ENCODE measurements around the gene PRR20B.
"Not testable (repeated sequence)": the region's sequence is repeated elsewhere in the genome, so short reads cannot be mapped to it uniquely, and the experiment has no call there.

PRR20B gene

GRCh38 chr13:57147188-57147587 is at the start of gene PRR20B:
Gene PRR20B (plus strand): TSS chr13:57147488. CDS start chr13:57147875, 387 bp downstream.
- in situ Hi-C loops (cut with MboI; ENCODE audit: low sequenced_read_pairs, unreplicated experiment); DNase-seq (ENCODE audit: low spot score): not testable (repeated sequence)

- TF ChIP-seq, protein P1, sequence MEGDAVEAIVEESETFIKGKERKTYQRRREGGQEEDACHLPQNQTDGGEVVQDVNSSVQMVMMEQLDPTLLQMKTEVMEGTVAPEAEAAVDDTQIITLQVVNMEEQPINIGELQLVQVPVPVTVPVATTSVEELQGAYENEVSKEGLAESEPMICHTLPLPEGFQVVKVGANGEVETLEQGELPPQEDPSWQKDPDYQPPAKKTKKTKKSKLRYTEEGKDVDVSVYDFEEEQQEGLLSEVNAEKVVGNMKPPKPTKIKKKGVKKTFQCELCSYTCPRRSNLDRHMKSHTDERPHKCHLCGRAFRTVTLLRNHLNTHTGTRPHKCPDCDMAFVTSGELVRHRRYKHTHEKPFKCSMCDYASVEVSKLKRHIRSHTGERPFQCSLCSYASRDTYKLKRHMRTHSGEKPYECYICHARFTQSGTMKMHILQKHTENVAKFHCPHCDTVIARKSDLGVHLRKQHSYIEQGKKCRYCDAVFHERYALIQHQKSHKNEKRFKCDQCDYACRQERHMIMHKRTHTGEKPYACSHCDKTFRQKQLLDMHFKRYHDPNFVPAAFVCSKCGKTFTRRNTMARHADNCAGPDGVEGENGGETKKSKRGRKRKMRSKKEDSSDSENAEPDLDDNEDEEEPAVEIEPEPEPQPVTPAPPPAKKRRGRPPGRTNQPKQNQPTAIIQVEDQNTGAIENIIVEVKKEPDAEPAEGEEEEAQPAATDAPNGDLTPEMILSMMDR (IDR thresholded peaks at IDR 0.05; ENCODE audit: borderline replicate concordance, control extremely low read depth, extremely low read depth, insufficient read depth, missing control alignments): no peak
- no peak for DNase-seq (ENCODE audit: low spot score)
- in situ Hi-C loops (cut with MboI; ENCODE audit: low sequenced_read_pairs, unreplicated experiment): no loop called here
These were observed 32.3 kb upstream of the PRR20B start for GRCh38 chr13:57114945-57115344.

DNA sequence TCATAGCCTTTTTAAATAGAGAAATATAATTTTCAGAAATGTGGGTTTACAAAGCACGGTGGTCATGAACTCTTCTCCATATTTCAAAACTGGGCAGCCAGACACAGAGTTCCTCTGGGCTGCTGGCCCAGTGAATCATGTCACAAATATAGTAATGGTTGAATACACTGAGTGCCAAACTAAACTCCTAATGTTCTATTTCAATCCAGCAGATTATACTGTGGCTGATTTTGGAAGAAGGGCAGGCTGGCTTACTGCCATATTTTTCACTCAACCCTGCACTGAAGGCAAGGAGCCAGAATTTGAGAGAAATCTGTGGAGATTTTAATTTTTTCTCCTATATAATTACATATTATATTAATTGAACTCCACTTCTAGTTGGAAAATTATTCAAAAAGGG is 23.6 kb upstream of the PRR20B start:
- TF ChIP-seq, protein P1 (IDR thresholded peaks at IDR 0.05; ENCODE audit: borderline replicate concordance, control extremely low read depth, extremely low read depth, insufficient read depth, missing control alignments): no peak
- DNase-seq (ENCODE audit: low spot score): no peak
- in situ Hi-C loops (cut with MboI; ENCODE audit: low sequenced_read_pairs, unreplicated experiment): no loop called here

DNA sequence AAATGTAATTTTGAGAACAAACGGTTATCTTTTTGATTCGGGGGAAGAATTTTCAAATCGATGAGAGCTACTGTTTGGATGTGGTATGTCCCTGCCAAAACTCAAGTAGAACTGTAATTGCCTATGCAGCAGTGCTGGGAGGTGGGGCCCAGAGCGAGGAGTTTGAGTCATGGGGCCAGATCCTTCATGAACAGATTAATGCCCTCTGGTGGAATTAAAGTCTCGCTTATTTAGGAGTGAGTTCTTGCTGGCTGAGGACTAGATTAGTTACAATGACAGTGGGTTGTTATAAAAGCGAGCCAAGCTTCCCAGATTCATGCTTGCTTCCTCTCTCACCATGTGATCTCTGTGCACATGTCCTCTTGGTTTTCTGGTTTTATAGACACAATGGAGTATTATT is 18.4 kb upstream of the PRR20B start:
- in situ Hi-C loops (cut with MboI; ENCODE audit: low sequenced_read_pairs, unreplicated experiment): no loop called here
- no peak for DNase-seq (ENCODE audit: low spot score)

GRCh38 chr13:57136093-57136492 is 11.2 kb upstream of the PRR20B start:
- in situ Hi-C loops (cut with MboI; ENCODE audit: low sequenced_read_pairs, unreplicated experiment): no loop called here
- TF ChIP-seq, protein P1 (IDR thresholded peaks at IDR 0.05; ENCODE audit: borderline replicate concordance, control extremely low read depth, extremely low read depth, insufficient read depth, missing control alignments): no peak
- DNase-seq (ENCODE audit: low spot score): no peak

More for the DNA sequence above, 18.4 kb upstream of the PRR20B start:
- TF ChIP-seq, protein P1 (IDR thresholded peaks at IDR 0.05; ENCODE audit: borderline replicate concordance, control extremely low read depth, extremely low read depth, insufficient read depth, missing control alignments): no peak

DNA sequence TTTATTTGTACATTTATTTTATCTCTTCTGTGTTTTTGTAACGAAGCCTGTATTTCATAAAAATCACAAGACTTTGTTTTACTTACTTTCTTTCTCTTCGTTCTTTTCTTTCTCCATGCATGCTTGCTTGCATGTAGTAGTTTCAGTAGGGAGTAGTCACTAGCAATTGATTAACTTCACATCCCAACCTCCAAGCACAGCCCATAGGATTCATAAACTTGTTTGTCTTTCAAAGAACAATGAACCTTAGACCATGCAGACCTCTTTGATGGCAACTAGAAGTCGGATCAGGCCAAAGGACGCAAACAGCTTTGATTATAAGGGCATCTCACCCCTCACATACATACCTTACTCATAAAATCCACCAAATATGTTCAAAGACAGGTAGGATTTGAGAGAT is 9.7 kb upstream of the PRR20B start:
- no peak for DNase-seq (ENCODE audit: low spot score)
- TF ChIP-seq, protein P1 (IDR thresholded peaks at IDR 0.05; ENCODE audit: borderline replicate concordance, control extremely low read depth, extremely low read depth, insufficient read depth, missing control alignments): no peak
- in situ Hi-C loops (cut with MboI; ENCODE audit: low sequenced_read_pairs, unreplicated experiment): no loop called here

DNA sequence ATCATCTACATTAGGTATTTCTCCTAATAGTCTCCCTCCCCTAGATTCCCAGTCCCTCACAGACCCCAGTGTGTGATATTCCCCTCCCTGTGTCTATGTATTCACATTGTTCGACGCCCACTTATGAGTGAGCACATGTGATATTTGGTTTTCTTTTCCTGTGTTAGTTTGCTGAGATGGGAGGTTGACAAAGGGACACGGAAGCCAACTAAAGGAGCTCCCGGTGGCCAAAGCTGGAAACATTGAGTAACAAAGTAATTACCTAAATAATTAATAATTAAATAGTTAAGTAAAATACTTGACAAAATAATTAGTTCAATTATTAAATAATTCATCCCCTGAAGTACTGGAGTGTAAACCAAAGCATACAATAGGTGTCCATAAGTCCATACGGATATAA is 8.3 kb upstream of the PRR20B start:
- no peak for DNase-seq (ENCODE audit: low spot score)
- TF ChIP-seq, protein P1 (IDR thresholded peaks at IDR 0.05; ENCODE audit: borderline replicate concordance, control extremely low read depth, extremely low read depth, insufficient read depth, missing control alignments): no peak
- in situ Hi-C loops (cut with MboI; ENCODE audit: low sequenced_read_pairs, unreplicated experiment): no loop called here

DNA sequence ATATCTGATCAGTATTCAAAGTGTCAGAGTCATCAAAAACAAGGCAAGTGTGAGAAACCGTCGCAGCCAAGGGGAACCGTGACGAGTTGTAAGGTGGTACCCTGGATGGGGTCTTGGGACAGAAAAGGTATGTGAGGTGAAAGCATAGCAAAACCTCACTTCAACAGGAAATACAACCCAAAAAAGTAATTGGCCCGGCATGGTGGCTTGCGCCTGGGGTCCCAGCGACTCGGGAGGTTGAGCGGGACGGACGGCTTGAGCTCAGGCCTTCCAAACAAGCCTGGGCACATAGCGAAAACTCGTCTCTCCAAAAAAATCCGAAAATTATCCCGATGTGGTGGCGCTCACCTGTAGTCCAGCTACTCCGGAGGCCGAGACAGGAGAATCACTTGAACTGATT is 7.5 kb upstream of the PRR20B start:
- in situ Hi-C loops (cut with MboI; ENCODE audit: low sequenced_read_pairs, unreplicated experiment); DNase-seq (ENCODE audit: low spot score): not testable (repeated sequence)

DNA sequence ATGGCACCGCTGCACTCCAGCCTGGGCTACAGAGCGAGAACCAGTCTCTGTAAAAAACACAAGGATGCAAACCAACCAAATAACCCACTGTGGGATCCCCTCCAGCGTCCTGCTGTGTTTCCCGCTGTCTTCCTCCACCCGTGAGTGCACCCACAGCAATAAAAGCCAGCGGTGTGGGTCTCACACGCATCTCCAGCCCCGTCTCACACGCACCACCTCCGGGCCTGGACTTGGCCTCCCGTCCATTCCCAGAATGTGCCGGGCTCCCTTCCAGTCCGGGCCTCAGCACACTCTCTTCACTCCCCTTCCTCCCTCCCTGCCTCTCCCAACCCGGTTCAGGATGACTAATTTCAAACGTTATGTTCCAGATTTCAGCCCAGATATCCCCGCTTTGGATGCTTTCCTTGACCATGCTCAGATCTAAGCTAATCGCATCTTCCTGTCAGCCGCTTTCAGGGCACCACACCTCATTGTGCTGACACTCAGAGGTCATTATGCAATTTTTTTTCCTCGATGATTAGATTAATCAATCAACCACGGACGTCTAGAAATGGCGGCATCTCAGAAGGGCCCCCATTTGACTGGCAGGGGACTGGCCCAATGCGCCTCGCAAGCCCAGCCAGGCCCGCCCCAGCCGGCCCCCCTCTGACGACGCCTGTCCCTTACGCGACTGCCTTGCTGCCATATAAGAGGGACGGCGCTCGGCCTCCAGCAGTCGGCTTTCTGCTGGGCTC is 6.9 kb upstream of the PRR20B start, which contains the start of gene PRR20A:
PRR20A (plus strand) TSS at position 684 of the 734 bp plus-strand sequence. CDS start 387 bp downstream, outside the sequence.
- in situ Hi-C loops (cut with MboI; ENCODE audit: low sequenced_read_pairs, unreplicated experiment); DNase-seq (ENCODE audit: low spot score): not testable (repeated sequence)

- DNase-seq (ENCODE audit: low spot score); in situ Hi-C loops (cut with MboI; ENCODE audit: low sequenced_read_pairs, unreplicated experiment): not testable (repeated sequence)
These were observed 818 bp downstream of the PRR20B start for GRCh38 chr13:57148106-57148505.

DNA sequence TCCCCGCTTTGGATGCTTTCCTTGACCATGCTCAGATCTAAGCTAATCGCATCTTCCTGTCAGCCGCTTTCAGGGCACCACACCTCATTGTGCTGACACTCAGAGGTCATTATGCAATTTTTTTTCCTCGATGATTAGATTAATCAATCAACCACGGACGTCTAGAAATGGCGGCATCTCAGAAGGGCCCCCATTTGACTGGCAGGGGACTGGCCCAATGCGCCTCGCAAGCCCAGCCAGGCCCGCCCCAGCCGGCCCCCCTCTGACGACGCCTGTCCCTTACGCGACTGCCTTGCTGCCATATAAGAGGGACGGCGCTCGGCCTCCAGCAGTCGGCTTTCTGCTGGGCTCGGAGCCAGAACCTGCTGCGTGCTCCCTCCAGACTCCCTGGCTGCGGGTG is 6.5 kb downstream of the PRR20B start, which contains the start of gene PRR20C:
PRR20C (plus strand) TSS at position 301 of the 400 bp plus-strand sequence. CDS start 387 bp downstream, outside the sequence.
- DNase-seq (ENCODE audit: low spot score); in situ Hi-C loops (cut with MboI; ENCODE audit: low sequenced_read_pairs, unreplicated experiment): not testable (repeated sequence)

All from GM13976 (cell line).